ENCODE measurements around the gene RAPGEF4.

DNA sequence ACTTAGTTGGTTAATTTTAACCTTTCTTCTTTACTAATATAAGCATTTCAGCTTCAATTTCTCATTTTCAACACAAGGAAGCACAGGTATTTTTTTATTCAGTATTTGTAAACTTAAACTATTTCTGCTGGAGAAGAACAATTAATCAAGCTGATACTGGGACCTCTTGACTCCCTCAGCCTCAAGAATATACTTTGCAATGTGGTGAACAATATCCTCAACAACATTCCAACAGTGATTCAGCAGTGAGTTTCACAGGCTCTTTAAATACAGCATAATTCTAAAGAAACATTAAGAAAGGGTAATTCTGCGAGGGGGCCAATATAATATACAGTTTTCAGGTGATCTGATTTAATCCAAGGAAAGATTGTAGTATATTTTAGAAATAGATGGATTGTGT is 10.0 kb downstream of the RAPGEF4 start:
- TF ChIP-seq, protein P1, sequence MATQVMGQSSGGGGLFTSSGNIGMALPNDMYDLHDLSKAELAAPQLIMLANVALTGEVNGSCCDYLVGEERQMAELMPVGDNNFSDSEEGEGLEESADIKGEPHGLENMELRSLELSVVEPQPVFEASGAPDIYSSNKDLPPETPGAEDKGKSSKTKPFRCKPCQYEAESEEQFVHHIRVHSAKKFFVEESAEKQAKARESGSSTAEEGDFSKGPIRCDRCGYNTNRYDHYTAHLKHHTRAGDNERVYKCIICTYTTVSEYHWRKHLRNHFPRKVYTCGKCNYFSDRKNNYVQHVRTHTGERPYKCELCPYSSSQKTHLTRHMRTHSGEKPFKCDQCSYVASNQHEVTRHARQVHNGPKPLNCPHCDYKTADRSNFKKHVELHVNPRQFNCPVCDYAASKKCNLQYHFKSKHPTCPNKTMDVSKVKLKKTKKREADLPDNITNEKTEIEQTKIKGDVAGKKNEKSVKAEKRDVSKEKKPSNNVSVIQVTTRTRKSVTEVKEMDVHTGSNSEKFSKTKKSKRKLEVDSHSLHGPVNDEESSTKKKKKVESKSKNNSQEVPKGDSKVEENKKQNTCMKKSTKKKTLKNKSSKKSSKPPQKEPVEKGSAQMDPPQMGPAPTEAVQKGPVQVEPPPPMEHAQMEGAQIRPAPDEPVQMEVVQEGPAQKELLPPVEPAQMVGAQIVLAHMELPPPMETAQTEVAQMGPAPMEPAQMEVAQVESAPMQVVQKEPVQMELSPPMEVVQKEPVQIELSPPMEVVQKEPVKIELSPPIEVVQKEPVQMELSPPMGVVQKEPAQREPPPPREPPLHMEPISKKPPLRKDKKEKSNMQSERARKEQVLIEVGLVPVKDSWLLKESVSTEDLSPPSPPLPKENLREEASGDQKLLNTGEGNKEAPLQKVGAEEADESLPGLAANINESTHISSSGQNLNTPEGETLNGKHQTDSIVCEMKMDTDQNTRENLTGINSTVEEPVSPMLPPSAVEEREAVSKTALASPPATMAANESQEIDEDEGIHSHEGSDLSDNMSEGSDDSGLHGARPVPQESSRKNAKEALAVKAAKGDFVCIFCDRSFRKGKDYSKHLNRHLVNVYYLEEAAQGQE (IDR thresholded peaks at IDR 0.05; ENCODE audit: borderline replicate concordance in 1 of 2, low read depth in 1 of 2, low read length in 2 of 2): no peak
- TF ChIP-seq EP300 (IDR thresholded peaks at IDR 0.05; ENCODE audit: low read depth in 2 of 2, low read length in 2 of 2) (no peak), EP300 (CRISPR knock-in tag; IDR thresholded peaks at IDR 0.05; ENCODE audit: borderline replicate concordance) (no peak), EED (CRISPR knock-in tag; IDR thresholded peaks at IDR 0.05) (no peak), JUN (CRISPR knock-in tag; IDR thresholded peaks at IDR 0.05) (no peak), YY1 (IDR thresholded peaks at IDR 0.05; ENCODE audit: insufficient read depth, insufficient replicate concordance, low read depth, low read length) (no peak), CAMTA2 (CRISPR knock-in tag; IDR thresholded peaks at IDR 0.05; ENCODE audit: borderline replicate concordance) (no peak), PITX1 (CRISPR knock-in tag; IDR thresholded peaks at IDR 0.05) (no peak)
- TF ChIP-seq, protein P2, sequence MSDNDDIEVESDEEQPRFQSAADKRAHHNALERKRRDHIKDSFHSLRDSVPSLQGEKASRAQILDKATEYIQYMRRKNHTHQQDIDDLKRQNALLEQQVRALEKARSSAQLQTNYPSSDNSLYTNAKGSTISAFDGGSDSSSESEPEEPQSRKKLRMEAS (IDR thresholded peaks at IDR 0.05): no peak
- TF ChIP-seq, protein P3, sequence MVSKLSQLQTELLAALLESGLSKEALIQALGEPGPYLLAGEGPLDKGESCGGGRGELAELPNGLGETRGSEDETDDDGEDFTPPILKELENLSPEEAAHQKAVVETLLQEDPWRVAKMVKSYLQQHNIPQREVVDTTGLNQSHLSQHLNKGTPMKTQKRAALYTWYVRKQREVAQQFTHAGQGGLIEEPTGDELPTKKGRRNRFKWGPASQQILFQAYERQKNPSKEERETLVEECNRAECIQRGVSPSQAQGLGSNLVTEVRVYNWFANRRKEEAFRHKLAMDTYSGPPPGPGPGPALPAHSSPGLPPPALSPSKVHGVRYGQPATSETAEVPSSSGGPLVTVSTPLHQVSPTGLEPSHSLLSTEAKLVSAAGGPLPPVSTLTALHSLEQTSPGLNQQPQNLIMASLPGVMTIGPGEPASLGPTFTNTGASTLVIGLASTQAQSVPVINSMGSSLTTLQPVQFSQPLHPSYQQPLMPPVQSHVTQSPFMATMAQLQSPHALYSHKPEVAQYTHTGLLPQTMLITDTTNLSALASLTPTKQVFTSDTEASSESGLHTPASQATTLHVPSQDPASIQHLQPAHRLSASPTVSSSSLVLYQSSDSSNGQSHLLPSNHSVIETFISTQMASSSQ (IDR thresholded peaks at IDR 0.05; ENCODE audit: low read depth): no peak
- TF ChIP-seq, protein P3 (CRISPR knock-in tag; IDR thresholded peaks at IDR 0.05; ENCODE audit: borderline replicate concordance): no peak
- TF ChIP-seq, protein P4, sequence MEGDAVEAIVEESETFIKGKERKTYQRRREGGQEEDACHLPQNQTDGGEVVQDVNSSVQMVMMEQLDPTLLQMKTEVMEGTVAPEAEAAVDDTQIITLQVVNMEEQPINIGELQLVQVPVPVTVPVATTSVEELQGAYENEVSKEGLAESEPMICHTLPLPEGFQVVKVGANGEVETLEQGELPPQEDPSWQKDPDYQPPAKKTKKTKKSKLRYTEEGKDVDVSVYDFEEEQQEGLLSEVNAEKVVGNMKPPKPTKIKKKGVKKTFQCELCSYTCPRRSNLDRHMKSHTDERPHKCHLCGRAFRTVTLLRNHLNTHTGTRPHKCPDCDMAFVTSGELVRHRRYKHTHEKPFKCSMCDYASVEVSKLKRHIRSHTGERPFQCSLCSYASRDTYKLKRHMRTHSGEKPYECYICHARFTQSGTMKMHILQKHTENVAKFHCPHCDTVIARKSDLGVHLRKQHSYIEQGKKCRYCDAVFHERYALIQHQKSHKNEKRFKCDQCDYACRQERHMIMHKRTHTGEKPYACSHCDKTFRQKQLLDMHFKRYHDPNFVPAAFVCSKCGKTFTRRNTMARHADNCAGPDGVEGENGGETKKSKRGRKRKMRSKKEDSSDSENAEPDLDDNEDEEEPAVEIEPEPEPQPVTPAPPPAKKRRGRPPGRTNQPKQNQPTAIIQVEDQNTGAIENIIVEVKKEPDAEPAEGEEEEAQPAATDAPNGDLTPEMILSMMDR (CRISPR knock-in tag; IDR thresholded peaks at IDR 0.05): no peak

Measured in HepG2 (cell line).